Skin epidermis (tissue), 12 donors: Measurements from ENCODE around the gene DDT.
"Not testable (repeated sequence)": the region's sequence is repeated elsewhere in the genome, so short reads cannot be mapped to it uniquely, and the experiment has no call there.

Experiments used
- H3K27ac ChIP-seq, 21 experiments: fragments of 200-600 bp; sonication (generic) in 11 of 21; one replicate each; pipeline ENCODE4 v1.5.0; 2020; ENCODE audit warnings: mild to moderate bottlenecking in 3 of 21, inconsistent platforms in 2 of 21, moderate library complexity in 2 of 21
- H3K4me3 ChIP-seq, 7 experiments: fragments of 200-600 bp; sonication (generic) in 2 of 7; one replicate each; pipeline ENCODE4 v1.5.0; 2020; ENCODE audit warnings: inconsistent platforms in 2 of 7, mild to moderate bottlenecking in 2 of 7, moderate library complexity in 1 of 7

The DDT gene

DNA sequence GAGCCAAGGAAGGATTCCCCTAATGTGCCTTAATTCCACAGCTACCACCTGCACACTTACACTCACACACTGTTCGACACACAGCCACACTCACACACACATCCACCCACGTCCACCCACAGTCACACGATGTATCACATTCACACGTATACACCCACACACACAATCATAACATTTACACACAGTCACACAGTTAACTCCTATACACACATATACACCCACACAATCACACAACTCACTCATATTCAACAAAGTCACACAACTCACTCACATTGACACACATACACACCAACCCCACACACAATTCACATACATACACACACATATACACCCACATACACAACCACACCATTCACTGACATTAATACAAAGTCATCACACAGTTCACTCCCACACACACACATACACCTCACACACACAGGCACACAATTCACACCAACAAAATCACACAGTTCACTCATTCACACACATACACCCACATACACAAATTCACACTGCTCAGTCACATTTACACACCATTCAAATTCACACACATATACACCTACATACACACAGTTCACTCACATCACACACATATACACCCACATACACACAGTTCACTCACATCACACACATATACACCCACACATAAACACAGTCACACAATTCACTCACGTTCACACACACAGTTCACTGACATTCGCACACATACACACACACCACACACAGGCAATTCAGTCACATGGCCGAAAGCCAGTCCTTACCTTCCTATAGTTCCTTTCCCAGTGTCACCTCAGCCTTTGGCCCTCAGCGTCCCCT, 19.8 kb downstream of the DDT start:
- H3K4me3 ChIP-seq, H3K27ac ChIP-seq: not testable (repeated sequence)

DNA sequence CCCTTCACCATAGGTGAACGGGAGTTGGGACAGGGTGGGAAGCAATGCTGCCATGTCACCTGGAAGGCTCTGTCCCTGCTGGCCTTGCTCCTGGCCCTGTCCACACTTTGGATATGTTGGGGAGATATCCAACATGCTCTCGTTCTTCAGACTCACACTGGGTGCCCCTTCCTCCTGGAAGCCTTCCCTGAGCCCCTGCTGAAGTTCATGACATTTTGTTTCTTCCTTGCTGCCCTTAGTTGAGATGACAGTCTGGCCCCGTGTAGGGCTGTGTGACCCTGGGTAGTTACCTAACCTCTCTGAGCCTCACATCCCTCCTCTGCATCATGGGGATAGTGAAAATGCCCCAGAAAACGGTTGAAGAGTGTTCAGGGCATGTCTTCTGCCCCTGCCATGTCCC, 20.8 kb downstream of the DDT start:
- H3K27ac ChIP-seq, H3K4me3 ChIP-seq: not testable (repeated sequence)

DNA sequence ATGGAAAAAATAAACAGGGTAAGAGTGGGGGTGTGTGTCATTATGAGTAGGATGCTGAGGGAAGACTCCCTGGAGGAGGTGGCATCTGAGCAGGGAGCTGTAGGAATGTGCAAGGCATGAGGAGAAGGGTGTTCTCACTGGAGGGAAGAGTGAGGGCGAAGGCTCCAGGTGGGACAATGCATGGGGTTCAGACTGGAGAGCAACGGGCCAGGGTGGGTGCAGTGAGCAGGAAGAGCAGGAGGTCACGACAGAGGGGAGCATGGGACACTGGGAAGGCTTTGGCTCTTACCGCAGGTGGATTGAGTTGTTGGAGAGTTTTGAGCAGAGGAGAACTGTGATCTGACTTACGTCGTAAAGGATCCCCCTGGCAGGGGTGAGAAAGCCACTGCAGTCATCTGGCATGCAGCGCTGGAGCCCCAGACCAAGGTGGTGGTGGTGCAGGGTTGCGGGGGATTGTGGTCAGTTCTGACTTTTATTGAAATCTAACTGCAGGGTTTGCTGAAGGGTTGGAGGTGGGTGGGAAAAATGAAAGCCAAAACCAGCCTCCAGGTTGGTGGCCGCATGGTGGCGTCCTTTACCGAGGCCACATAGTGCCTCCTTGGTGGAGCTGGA, 21.3 kb downstream of the DDT start:
- not testable (repeated sequence) for H3K27ac ChIP-seq, H3K4me3 ChIP-seq

DNA sequence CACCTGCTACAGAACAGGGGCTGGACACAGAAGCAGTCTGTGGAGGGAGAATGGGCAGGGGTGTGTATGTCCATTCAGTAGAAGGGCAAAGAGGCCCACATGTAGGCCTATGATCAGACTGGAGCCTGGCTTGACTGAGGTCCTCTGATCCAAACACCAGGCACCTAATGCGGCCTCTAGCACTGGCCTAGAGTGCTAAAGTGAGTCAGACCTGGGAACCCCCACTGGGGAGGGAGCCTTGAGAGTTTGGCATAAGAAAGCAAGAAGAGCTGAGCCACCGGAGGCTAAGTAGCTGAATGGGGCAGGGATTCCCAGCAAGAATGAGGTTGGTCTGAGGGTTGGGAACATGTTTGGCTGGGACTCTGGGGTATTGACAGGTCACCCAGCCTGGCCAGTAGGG, 22.9 kb downstream of the DDT start:
- not testable (repeated sequence) for H3K27ac ChIP-seq, H3K4me3 ChIP-seq

DNA sequence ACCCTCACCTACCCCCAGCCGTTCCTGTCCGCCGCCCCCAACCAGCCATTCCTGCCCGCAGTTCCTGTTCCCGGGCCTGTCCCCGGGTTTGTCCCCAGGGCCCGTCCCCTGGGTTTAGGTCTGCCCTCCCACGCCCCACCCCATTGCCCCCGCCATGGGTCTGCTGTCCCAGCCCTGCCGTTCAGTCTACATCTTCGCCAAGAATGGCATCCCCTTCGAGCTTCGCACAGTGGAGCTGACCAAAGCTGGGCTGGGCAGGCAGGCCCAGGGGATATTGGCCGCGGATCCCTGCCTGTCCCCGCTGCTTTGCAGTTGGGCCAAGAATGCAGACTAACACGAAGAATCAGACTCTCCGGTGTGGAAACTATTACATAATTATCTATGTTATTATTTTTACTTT, 24.5 kb downstream of the DDT start:
- not testable (repeated sequence) for H3K4me3 ChIP-seq, H3K27ac ChIP-seq

DNA sequence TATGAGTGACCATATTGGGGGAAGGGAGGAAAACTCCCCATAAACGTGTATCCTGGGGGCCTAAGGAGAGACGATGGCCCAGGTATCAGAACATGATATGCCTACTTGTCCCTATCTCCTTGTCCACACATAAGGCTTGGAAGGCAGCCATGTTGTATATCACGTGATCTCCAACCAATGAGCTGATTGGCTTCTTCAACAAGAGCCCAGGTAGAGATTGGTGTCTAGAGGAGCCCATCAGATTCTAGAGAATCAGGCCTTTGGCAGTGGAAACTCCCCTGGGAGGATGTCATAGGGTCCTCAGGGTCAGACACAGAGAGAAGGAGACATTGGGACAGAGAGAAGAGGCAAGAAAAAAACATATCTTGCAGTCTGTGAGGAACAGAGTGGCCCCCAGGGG, 26.9 kb downstream of the DDT start:
- not testable (repeated sequence) for H3K4me3 ChIP-seq, H3K27ac ChIP-seq

DNA sequence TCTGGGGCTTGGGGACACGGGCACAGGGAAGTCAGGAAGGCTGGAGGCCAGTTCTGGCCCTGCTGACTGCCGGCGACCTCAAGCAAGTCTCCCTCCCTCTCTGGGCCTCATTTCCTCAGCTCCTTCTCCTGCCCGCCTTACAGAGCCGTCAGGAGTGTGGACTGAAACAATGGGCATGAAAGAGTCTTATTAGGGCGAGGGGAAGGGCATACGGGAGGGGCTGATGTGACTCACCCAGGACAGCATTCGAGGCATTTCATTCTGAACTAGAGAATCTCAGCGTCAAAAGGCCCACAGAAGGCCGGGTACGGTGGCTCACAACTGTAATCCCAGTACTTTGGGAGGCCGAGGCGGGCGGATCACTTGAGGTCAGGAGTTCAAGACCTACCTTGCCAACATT, 34.1 kb downstream of the DDT start:
- H3K4me3 ChIP-seq, H3K27ac ChIP-seq: not testable (repeated sequence)

DNA sequence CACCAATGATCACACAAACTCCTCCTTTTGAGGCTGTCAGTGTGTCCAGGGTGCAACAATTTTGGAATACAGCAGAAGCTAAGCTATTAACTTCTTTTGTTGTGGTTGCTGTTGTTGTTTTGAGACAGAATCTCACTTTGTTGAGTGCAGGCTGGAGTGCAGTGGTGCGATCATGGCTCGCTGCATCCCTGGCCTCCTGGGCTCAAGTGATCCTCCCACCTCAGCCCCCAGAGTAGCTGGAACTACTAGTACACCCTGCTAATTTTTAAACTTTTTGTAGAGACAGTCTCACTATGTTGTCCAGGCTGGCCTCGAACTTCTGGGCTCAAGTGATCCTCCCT, 35.3 kb downstream of the DDT start:
- no peak overlapping the region for H3K4me3 ChIP-seq
- H3K27ac ChIP-seq = no peak overlapping the region

DNA sequence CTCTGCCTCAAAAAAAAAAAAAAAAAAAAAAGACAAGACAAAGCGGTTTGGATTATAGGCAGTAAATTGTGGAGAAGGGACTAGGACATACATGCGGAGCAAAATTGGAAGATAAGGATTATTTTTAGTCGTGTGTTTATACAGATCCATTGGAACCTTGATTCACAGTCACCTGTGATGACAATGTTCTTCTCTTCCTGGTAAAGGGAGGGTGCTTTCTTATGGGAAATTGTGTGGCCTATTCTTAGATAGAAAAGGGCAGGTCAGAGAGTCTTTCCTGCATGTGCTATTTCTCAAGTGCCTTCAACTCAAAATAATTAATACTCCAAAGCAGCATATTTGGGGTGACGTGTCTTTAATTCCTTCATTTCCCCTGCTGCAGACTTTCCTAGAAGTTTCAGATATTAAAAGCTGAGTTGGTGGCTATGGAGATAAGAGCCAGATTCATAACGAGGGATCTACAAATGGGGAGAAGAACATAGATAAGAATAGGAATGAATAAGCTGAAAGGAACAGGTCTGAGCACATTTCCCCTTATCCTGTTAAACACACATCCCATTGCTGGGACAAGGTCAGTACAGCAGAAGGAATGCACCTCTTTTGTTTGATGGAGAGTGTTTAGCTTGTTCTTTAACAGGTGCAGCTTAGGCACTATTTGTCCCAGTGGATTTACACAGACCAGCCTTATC, 35.8 kb downstream of the DDT start:
- H3K4me3 ChIP-seq = no peak overlapping the region
- H3K27ac ChIP-seq = no peak overlapping the region

DNA sequence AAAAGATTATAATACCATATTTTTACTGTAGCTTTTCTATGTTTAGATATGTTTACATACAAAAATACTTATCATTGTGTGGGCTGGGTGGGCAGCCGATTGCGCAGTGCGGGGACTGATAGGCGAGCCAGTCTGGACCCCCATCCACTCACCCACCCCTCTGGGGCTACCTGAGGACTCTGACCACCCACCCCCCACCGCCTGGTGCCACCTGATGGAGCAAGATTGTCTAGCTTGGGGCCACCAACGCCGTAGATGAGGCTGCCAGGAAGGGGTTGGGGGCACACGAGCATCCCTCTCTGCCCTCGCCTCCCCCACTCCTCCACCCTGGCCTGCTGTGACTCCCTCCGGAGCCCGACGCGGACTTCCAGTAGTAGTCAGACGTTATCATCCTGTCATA, 47.7 kb downstream of the DDT start:
- Histone ChIP-seq H3K27ac (no peak overlapping the region), H3K4me3 (no peak overlapping the region)

DNA sequence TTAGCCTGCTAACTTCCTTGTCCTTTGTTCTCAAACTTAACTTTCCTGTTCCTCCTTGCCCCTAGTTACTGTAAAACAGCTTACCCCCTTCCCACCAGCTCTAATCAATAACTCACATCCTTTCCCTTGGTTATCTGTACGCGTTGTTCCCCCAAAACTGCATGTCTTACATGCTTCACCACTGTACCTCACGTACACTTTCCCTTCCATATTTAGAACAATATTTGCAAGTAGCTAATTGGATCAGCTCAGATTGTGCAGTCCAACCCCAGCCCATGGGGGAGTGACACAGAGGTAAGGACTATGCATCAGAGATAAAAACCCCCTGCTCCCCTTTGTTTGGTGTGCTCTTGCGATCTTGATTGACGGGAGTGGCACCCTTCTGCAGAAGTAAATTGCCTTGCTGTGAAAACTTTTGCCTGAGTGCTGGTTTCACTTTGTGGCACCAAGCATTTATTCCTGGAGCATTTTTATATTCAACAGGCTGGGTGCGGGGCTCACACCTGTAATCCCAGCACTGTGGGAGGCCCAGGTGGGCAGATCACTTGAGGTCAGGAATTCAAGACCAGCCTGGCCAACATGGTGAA, 49.1 kb downstream of the DDT start:
- Histone ChIP-seq H3K27ac (no peak overlapping the region), H3K4me3 (no peak overlapping the region)

DNA sequence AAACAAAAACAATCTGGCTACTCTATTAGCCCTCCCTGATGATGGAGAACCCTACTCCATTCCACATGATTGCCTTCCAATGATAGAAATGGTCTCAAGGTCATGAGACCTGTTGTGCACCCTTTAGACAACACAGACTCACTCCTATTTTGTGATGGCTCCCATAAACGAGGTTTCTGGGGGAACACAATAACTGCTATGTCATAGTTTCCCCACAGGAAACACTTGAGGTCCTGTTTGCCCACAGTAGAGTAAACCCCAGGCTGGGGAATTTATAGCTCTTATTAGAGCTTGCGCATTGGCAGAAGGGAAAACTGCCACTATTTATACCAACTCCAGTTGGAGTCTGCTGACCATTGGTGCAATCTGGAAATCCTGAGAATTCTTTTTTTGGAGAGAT, 51.3 kb downstream of the DDT start:
- no peak overlapping the region for H3K4me3 ChIP-seq
- no peak overlapping the region for H3K27ac ChIP-seq

DNA sequence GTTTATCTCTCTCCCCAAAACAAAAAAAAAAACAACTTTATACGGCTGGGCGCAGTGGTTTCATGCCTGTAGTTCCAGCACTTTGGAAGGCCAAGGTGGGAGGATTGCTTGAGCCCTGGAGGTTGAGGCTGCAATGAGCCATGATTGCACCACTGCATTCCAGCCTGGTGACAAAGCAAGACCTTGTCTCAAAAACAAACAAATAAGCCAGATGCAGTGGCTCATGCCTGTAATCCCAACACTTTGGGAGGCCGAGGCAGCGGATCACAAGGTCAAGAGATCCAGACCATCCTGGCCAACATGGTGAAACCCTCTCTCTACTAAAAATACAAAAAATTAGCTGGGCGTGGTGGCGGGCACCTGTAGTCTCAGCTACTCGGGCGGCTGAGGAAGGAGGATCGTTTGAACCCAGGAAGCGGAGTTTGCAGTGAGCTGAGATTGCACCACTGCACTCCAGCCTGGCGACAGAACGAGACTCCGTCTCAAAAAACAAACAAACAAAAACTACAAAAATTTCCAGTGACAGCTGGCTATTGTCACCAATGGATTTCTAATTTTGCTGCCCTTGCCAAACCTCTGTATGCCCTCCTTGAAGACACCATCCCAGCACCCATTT, 52.5 kb downstream of the DDT start:
- H3K27ac ChIP-seq, H3K4me3 ChIP-seq: not testable (repeated sequence)
